ENCODE data around the gene GTSE1. TPM values are rescaled to one million over a fixed set of nuclear protein-coding genes. Genes with fewer than 3 reads are reported as not detected.

The GTSE1 gene
- total and polyA plus RNA-seq, 2 of the 13 experiments (the other 11 are each of a cell fraction or from before 2014, with no cell fraction given): 10.7 to 13.5 TPM

- TF ChIP-seq FOXO4 (CRISPR knock-in tag; conservative IDR thresholded peaks at IDR 0.05): no peak
- no peak for TF ChIP-seq SP1 (IDR thresholded peaks at IDR 0.05)
- TF ChIP-seq SP1 (CRISPR knock-in tag; IDR thresholded peaks at IDR 0.05): peak; percentile 69; the same call in 1 of the 2 replicates
- TF ChIP-seq ZFP62 (CRISPR knock-in tag; IDR thresholded peaks at IDR 0.05): no peak
- peak; percentile 50; the same call in 1 of the 2 replicates for TF ChIP-seq PITX1 (CRISPR knock-in tag; IDR thresholded peaks at IDR 0.05)
- peak; percentile 70; the same call in 1 of the 2 replicates for TF ChIP-seq ZNF441 (CRISPR knock-in tag; IDR thresholded peaks at IDR 0.05; ENCODE audit: borderline replicate concordance)
- TF ChIP-seq ZNF768 (CRISPR knock-in tag; IDR thresholded peaks at IDR 0.05): peak; percentile 37; the same call in 1 of the 2 replicates
- no peak for TF ChIP-seq EHMT2 (IDR thresholded peaks at IDR 0.05; ENCODE audit: borderline replicate concordance, low read depth, low read length)
- TF ChIP-seq SNAI1 (CRISPR knock-in tag; IDR thresholded peaks at IDR 0.05; ENCODE audit: borderline replicate concordance): no peak
- TF ChIP-seq JDP2 (CRISPR knock-in tag; IDR thresholded peaks at IDR 0.05; ENCODE audit: borderline replicate concordance): no peak
- no peak for TF ChIP-seq THYN1 (CRISPR knock-in tag; IDR thresholded peaks at IDR 0.05; ENCODE audit: borderline replicate concordance, low read depth)
- TF ChIP-seq ZNF589 (CRISPR knock-in tag; conservative IDR thresholded peaks at IDR 0.05): peak; percentile 82; the same call in 1 of the 2 replicates
- 0 out of 2 replicates have a peak, but pooled peaks have one; percentile 5 for TF ChIP-seq SRY (CRISPR knock-in tag; IDR thresholded peaks at IDR 0.05)
- 0 out of 2 replicates have a peak, but pooled peaks have one; percentile 58 for TF ChIP-seq KLF11 (CRISPR knock-in tag; IDR thresholded peaks at IDR 0.05)
- no peak for TF ChIP-seq MAFF (IDR thresholded peaks at IDR 0.05; ENCODE audit: low read depth, low read length)
- TF ChIP-seq, protein P1, sequence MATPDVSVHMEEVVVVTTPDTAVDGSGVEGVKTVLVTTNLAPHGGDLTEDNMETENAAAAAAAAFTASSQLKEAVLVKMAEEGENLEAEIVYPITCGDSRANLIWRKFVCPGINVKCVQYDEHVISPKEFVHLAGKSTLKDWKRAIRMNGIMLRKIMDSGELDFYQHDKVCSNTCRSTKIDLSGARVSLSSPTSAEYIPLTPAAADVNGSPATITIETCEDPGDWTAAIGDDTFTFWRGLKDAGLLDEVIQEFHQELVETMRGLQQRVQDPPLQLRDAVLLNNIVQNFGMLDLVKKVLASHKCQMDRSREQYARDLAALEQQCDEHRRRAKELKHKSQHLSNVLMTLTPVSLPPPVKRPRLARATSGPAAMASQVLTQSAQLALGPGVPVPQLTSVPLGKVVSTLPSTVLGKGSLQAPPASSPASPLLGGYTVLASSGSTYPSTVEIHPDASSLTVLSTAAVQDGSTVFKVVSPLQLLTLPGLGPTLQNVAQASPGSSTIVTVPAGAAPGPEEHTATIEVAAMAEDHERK (CRISPR knock-in tag; IDR thresholded peaks at IDR 0.05; ENCODE audit: low read depth): no peak
- TF ChIP-seq ZSCAN29 (CRISPR knock-in tag; conservative IDR thresholded peaks at IDR 0.05): 0 out of 2 replicates have a peak, but pooled peaks have one; percentile 51
- peak; percentile 87 for TF ChIP-seq POLR2G (IDR thresholded peaks at IDR 0.05; ENCODE audit: low read depth, low read length)
- TF ChIP-seq HNF1B (CRISPR knock-in tag; IDR thresholded peaks at IDR 0.05): peak; percentile 11; the same call in 1 of the 2 replicates
- TF ChIP-seq ZFP37 (CRISPR knock-in tag; IDR thresholded peaks at IDR 0.05; ENCODE audit: borderline replicate concordance): no peak
- no peak for TF ChIP-seq NR0B2 (CRISPR knock-in tag; IDR thresholded peaks at IDR 0.05)
Measured at GRCh38 chr22:46267431-46268279, 29.0 kb upstream of the GTSE1 start, which contains the start of gene TTC38 (continued).

Measured in HepG2 (cell line).